Tibial nerve (tissue), 4 donors: ENCODE results near the gene DRAM1. TPM values are rescaled to one million over a fixed set of nuclear protein-coding genes. Genes with fewer than 3 reads are reported as not detected.

Source experiments
- DNase-seq, 2 donors: peaks; one replicate each; pipeline ENCODE4 v3.0.0-alpha.2; 2019; ENCODE audit warnings: low spot score in 2 of 2
- H3K27ac ChIP-seq, 4 donors: fragments of 200-600 bp; sonication (generic) in 3 of 4; one replicate each; pipeline ENCODE4 v1.5.1; 2017 to 2019; ENCODE audit warnings: mild to moderate bottlenecking in 1 of 4
- H3K27me3 ChIP-seq, 2 donors: fragments of 200-600 bp; sonication (generic) in 1 of 2; one replicate each; pipeline versions ENCODE4 v1.5.1 to v1.6.0; 2017 to 2019
- H3K36me3 ChIP-seq, 3 donors: fragments of 200-600 bp; sonication (generic); one replicate each; pipeline ENCODE4 v1.5.1; 2018 to 2019
- H3K4me1 ChIP-seq, 4 donors: fragments of 200-600 bp; sonication (generic) in 3 of 4; one replicate each; pipeline ENCODE4 v1.5.1; 2017 to 2019
- H3K4me3 ChIP-seq, 4 donors: fragments of 200-600 bp; sonication (generic) in 3 of 4; one replicate each; pipeline ENCODE4 v1.5.1; 2017 to 2019; ENCODE audit warnings: mild to moderate bottlenecking in 1 of 4, moderate library complexity in 1 of 4
- H3K9me3 ChIP-seq, 4 donors: fragments of 200-600 bp; sonication (generic) in 3 of 4; one replicate each; pipeline ENCODE4 v1.5.1; 2017 to 2019
- EP300 ChIP-seq, 2 donors: sonication (generic); formaldehyde crosslinking; IDR thresholded peaks; one replicate each; pipeline ENCODE4 v1.6.1; 2017; ENCODE audit warnings: antibody characterized with exemption in 2 of 2, mild to moderate bottlenecking in 1 of 2
- POLR2A ChIP-seq, 2 donors: fragments of 450-650 bp; IDR thresholded peaks; one replicate each; pipeline ENCODE4 v1.6.1; 2017; ENCODE audit warnings: antibody characterized with exemption in 2 of 2, mild to moderate bottlenecking in 2 of 2, moderate library complexity in 2 of 2
- WGBS, 2 donors: methylation state at CpG; one replicate each; pipeline ENCODE4 v1.1.5; 2018; 5-methylcytosine and 5-hydroxymethylcytosine counted together
- total RNA-seq, 4 donors: library from RNA; depleted of rRNA; stranded (reverse); fragments of >200 nt; gene quantifications; one replicate each; pipeline ENCODE4 v1.1.0, GENCODE V29; 2016
- TF ChIP-seq, protein P1 (sequence below), 5 experiments: fragments of 200-600 bp in 3 of 5; fragments of 450-650 bp in 2 of 5; sonication (generic) in 3 of 5; IDR thresholded peaks; one replicate each; pipeline ENCODE4 v1.5.1; 2016 to 2019; ENCODE audit warnings: antibody characterized with exemption in 5 of 5, mild to moderate bottlenecking in 3 of 5, moderate library complexity in 2 of 5

Gene DRAM1
- total RNA-seq, 4 donors from 2014 or later, result 14.4 to 23.1 (median 17.8) TPM

DNA sequence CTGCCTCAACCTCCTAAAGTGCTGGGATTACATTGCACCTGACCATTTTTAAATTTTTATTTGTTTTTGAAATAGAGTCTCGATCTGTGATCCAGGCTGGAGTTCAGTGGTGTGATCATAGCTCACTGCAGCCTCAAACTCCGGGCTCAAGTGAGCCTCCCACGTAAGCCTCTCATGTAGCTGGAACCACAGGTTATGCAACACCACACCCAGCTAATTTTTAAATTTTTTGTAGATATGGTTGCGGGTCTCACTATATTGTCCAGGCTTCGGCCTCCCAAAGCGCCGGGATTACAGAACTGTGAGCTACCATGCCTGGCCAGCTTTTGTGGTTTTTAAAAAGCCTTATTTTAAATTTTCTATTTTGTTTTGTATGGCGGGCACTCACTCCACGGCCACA lies 2.2 kb upstream of the DRAM1 start:
- no peaks in the 10 kb centered on the region for H3K9me3 ChIP-seq
- no peak overlapping the region for H3K4me3 ChIP-seq
- no peaks in the 10 kb centered on the region for H3K27me3 ChIP-seq
- peaks cover 0 to 23% (median 10%) of the 10 kb centered on the region in 4 donors for H3K4me1 ChIP-seq
- DNase-seq, result no peak
- peak overlapping the region in 3 of 4 donors; percentile 92 to 100 (median 94) for H3K27ac ChIP-seq
- WGBS, 2 donors, result 83 to 91% methylated on average over 9 of the region's 9 CpGs
- H3K36me3 ChIP-seq, result no peaks in the 10 kb centered on the region
- TF ChIP-seq EP300 (IDR thresholded peaks at IDR 0.05) (no peak), POLR2A (IDR thresholded peaks at IDR 0.05) (no peak)
- TF ChIP-seq, protein P1, sequence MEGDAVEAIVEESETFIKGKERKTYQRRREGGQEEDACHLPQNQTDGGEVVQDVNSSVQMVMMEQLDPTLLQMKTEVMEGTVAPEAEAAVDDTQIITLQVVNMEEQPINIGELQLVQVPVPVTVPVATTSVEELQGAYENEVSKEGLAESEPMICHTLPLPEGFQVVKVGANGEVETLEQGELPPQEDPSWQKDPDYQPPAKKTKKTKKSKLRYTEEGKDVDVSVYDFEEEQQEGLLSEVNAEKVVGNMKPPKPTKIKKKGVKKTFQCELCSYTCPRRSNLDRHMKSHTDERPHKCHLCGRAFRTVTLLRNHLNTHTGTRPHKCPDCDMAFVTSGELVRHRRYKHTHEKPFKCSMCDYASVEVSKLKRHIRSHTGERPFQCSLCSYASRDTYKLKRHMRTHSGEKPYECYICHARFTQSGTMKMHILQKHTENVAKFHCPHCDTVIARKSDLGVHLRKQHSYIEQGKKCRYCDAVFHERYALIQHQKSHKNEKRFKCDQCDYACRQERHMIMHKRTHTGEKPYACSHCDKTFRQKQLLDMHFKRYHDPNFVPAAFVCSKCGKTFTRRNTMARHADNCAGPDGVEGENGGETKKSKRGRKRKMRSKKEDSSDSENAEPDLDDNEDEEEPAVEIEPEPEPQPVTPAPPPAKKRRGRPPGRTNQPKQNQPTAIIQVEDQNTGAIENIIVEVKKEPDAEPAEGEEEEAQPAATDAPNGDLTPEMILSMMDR (IDR thresholded peaks at IDR 0.05), result no peak

DNA sequence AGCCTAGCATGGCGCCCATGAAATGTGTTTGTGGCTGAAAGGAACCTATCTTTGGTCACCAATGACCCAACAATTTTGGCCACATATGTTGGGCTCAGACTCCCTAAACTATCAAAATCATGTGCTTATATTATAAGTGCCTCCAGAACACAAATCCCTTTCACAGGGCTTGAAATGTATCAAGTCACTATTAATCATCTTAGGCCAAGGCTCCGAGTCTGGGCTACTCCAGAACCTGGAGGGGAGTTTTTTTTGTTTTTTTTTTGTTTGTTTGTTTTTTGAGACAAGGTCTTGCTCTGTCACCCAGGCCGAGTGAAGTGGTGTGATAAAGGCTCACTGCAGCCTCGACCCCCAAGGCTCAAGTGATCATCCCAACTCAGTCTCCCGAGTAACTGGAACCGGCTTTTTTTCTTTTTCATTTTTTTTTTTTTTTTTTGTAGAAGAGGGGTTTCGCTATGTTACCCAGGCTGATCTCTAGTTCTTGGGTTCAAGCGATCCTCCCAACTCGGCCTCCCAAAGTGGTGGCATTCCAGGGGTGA lies 989 bp upstream of the DRAM1 start:
- WGBS, 2 donors, result 37 to 41% methylated on average over 9 of the region's 9 CpGs
- Histone ChIP-seq H3K27me3 (no peaks in the 10 kb centered on the region), H3K27ac (peak overlapping the region; percentile 81 to 100 (median 93)), H3K4me3 (peak overlapping the region; percentile 61 to 93 (median 72)), H3K36me3 (no peaks in the 10 kb centered on the region), H3K9me3 (no peaks in the 10 kb centered on the region), H3K4me1 (peaks cover 0 to 23% (median 10%) of the 10 kb centered on the region in 4 donors)
- TF ChIP-seq, protein P1 (IDR thresholded peaks at IDR 0.05), result no peak
- TF ChIP-seq EP300 (IDR thresholded peaks at IDR 0.05), result no peak
- no peak for TF ChIP-seq POLR2A (IDR thresholded peaks at IDR 0.05)
- no peak for DNase-seq

DNA sequence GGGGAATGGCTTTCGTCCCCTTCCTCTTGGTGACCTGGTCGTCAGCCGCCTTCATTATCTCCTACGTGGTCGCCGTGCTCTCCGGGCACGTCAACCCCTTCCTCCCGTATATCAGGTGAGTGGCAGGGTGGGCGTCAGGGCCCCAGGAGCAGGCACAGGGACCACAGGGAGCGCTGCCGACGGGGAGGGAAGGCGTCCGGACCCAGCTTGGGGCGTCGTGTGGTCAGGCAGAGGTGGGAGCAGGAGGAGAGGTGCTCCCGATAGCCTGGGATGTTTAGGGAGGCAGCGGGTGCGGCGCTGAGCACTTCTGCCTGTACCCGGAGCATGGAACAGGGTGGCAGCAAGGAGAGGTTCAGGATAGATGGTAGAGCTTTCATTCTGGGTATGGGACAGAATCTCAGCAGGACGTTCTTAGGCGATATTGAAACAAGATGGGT lies 444 bp downstream of the DRAM1 start:
- Histone ChIP-seq H3K36me3 (no peaks in the 10 kb centered on the region), H3K27ac (peak overlapping the region; percentile 81 to 100 (median 93)), H3K4me3 (peak overlapping the region; percentile 61 to 93 (median 72)), H3K27me3 (no peaks in the 10 kb centered on the region), H3K9me3 (no peaks in the 10 kb centered on the region), H3K4me1 (peaks cover 0 to 23% (median 10%) of the 10 kb centered on the region in 4 donors)
- DNase-seq, result peak in 1 of 2 donors; percentile 15
- 3 to 4% methylated on average over 15 to 24 of the region's 24 CpGs for WGBS, 2 donors
- TF ChIP-seq, protein P1 (IDR thresholded peaks at IDR 0.05), result no peak
- TF ChIP-seq EP300 (IDR thresholded peaks at IDR 0.05) (no peak), POLR2A (IDR thresholded peaks at IDR 0.05) (no peak)

DNA sequence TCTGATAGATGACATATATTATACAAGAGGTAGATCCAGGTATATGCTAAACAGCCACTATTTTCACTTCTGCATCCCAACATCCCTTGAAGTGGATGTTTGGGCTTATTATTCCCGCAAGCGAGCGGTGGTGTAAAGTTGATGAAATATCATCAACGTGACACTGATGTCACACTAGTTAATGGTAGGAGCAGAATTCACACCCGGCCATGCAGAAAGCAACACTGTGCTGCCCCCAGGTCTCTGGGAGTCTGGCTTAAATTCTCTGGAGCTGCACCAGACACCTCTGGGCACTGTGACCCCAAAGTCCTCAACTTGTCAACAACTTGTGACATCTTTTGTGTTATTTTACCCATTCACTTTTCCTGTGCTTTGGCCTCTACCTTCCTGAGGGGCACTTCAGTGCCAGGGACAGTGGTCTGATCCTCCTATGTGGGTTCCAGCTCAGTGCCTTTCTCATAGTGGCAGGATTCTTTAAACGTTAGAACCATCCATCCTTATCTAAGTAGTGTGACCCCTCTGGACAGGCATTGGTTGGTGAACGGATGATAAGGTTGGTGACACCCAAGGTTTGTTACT lies 952 bp downstream of the DRAM1 start:
- H3K27ac ChIP-seq, result peak overlapping the region; percentile 81 to 100 (median 93)
- DNase-seq, result peak in 1 of 2 donors; percentile 26
- peak overlapping the region; percentile 61 to 93 (median 72) for H3K4me3 ChIP-seq
- TF ChIP-seq POLR2A (IDR thresholded peaks at IDR 0.05) (no peak), EP300 (IDR thresholded peaks at IDR 0.05) (peak in 1 of 2 donors; percentile 46)
- no peaks in the 10 kb centered on the region for H3K9me3 ChIP-seq
- H3K4me1 ChIP-seq, result peaks cover 0 to 23% (median 10%) of the 10 kb centered on the region in 4 donors
- no peaks in the 10 kb centered on the region for H3K27me3 ChIP-seq
- 22 to 35% methylated on average over 7 of the region's 7 CpGs for WGBS, 2 donors
- H3K36me3 ChIP-seq, result no peaks in the 10 kb centered on the region

DNA sequence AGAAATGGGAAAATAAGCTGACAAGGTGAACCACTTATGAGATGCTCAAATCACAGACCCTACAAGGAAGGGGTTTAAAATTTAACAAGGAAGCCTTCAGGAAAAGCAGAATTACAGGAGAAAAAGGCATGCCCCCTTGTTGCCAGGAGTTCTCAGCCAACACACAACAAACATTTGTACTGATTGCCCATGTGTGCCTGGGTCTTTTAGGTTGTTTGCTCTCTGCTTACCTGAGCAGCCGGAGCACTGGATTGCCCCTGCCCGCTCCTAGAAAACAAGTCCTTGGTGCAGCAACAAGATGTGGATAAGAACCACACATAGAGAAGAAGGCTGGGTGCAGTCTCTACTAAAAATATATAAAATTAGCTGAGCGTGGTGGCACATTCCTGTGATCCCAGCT lies 3.4 kb downstream of the DRAM1 start:
- no peak for DNase-seq
- WGBS, 2 donors, result 95 to 96% methylated on average over 3 of the region's 3 CpGs
- TF ChIP-seq, protein P1 (IDR thresholded peaks at IDR 0.05), result no peak
- TF ChIP-seq EP300 (IDR thresholded peaks at IDR 0.05) (no peak), POLR2A (IDR thresholded peaks at IDR 0.05) (no peak)
- no peak overlapping the region for H3K27ac ChIP-seq
- H3K9me3 ChIP-seq, result no peaks in the 10 kb centered on the region
- no peaks in the 10 kb centered on the region for H3K27me3 ChIP-seq
- no peak overlapping the region for H3K4me3 ChIP-seq
- H3K36me3 ChIP-seq, result peaks cover 0 to 5% (median 0%) of the 10 kb centered on the region in 3 donors
- H3K4me1 ChIP-seq, result peaks cover 0 to 17% (median 10%) of the 10 kb centered on the region in 4 donors
